ENCODE measurements around the gene ACP2. TPM values are rescaled to one million over a fixed set of nuclear protein-coding genes. Genes with fewer than 3 reads are reported as not detected.
A peak's percentile ranks its signal among the peaks of the same experiment; 100 is the strongest.
"Not testable (repeated sequence)": the region's sequence is repeated elsewhere in the genome, so short reads cannot be mapped to it uniquely, and the experiment has no call there.

ACP2 gene
- total RNA-seq, 1 experiment from 2014 or later: 24.6 TPM

GRCh38 chr11:47243454-47243853 is 5.2 kb downstream of the ACP2 start:
- DNase-seq (ENCODE audit: low spot score): no peak

- no peak for DNase-seq (ENCODE audit: low spot score)
Measured at GRCh38 chr11:47242596-47243192, 5.9 kb downstream of the ACP2 start.

GRCh38 chr11:47241841-47242301 is 6.7 kb downstream of the ACP2 start:
- DNase-seq (ENCODE audit: low spot score): peak; percentile 44

- no peak for DNase-seq (ENCODE audit: low spot score)
Measured at GRCh38 chr11:47239852-47240251, 8.8 kb downstream of the ACP2 start.

- DNase-seq (ENCODE audit: low spot score): peak; percentile 44
Measured at GRCh38 chr11:47236482-47236881, 12.1 kb downstream of the ACP2 start.

- no peak for DNase-seq (ENCODE audit: low spot score)
Measured at GRCh38 chr11:47235163-47235562, 13.5 kb downstream of the ACP2 start.

- DNase-seq (ENCODE audit: low spot score): peak; percentile 85
Measured at GRCh38 chr11:47234669-47235100, 13.9 kb downstream of the ACP2 start.

- DNase-seq (ENCODE audit: low spot score): peak; percentile 82
Measured at GRCh38 chr11:47233989-47234668, 14.5 kb downstream of the ACP2 start.

GRCh38 chr11:47233051-47233450 is 15.6 kb downstream of the ACP2 start:
- no peak for DNase-seq (ENCODE audit: low spot score)

- no peak for DNase-seq (ENCODE audit: low spot score)
Measured at GRCh38 chr11:47229161-47229560, 19.5 kb downstream of the ACP2 start.

- DNase-seq (ENCODE audit: low spot score): no peak
Measured at GRCh38 chr11:47225552-47226400, 22.8 kb downstream of the ACP2 start.

GRCh38 chr11:47222696-47223095 is 25.9 kb downstream of the ACP2 start:
- no peak for DNase-seq (ENCODE audit: low spot score)

- peak; percentile 78 for DNase-seq (ENCODE audit: low spot score)
Measured at GRCh38 chr11:47220401-47220821, 28.2 kb downstream of the ACP2 start.

- DNase-seq (ENCODE audit: low spot score): peak; percentile 85
Measured at GRCh38 chr11:47216121-47216798, 32.4 kb downstream of the ACP2 start.

GRCh38 chr11:47215366-47215910 is 33.2 kb downstream of the ACP2 start:
- peak; percentile 42 for DNase-seq (ENCODE audit: low spot score)

GRCh38 chr11:47213950-47214565 is 34.6 kb downstream of the ACP2 start:
- DNase-seq (ENCODE audit: low spot score): peak; percentile 95

- DNase-seq (ENCODE audit: low spot score): no peak
Measured at GRCh38 chr11:47212938-47213337, 35.7 kb downstream of the ACP2 start.

GRCh38 chr11:47208628-47209027 is 40.0 kb downstream of the ACP2 start:
- no peak for DNase-seq (ENCODE audit: low spot score)

GRCh38 chr11:47208008-47208552 is 40.5 kb downstream of the ACP2 start:
- not testable (repeated sequence) for DNase-seq (ENCODE audit: low spot score)

GRCh38 chr11:47207459-47207858 is 41.2 kb downstream of the ACP2 start:
- DNase-seq (ENCODE audit: low spot score): no peak

- DNase-seq (ENCODE audit: low spot score): not testable (repeated sequence)
Measured at GRCh38 chr11:47206577-47206976, 42.0 kb downstream of the ACP2 start.

Data from A172 (cell line).